Karpas-422 (cell line): Measurements from ENCODE around the gene PLAC9. TPM values are rescaled to one million over a fixed set of nuclear protein-coding genes. Genes with fewer than 3 reads are reported as not detected.

Experiments used
- total RNA-seq: library from RNA; depleted of rRNA; stranded (reverse); fragments of >200 nt; shearing (Covaris generic); gene quantifications from 2 replicates; pipeline ENCODE4 v1.2.3, GENCODE V29; 2014; ENCODE audit warnings: low replicate concordance; rRNA removed

The PLAC9 gene
- total RNA-seq, 1 experiment from 2014 or later, result not detected

Other genes starting within 250 kb of the PLAC9 start
- gene SFTPD, start 183.6 kb upstream of the PLAC9 start, total RNA-seq, result not detected in 2 replicates
- 14.1 and 36.9 TPM in 2 replicates for gene TMEM254, start 54.1 kb upstream of the PLAC9 start, total RNA-seq
- gene ANXA11, start 72.8 kb downstream of the PLAC9 start, total RNA-seq, result 56.0 and 88.2 TPM in 2 replicates
- not detected in 2 replicates for gene MAT1A, start 156.9 kb downstream of the PLAC9 start, total RNA-seq
- gene DYDC1, start 224.0 kb downstream of the PLAC9 start, total RNA-seq, result not detected in 2 replicates
- gene DYDC2, start 224.1 kb downstream of the PLAC9 start, total RNA-seq, result 0.37 TPM in 1 of 2 replicates, not detected in the other